NCI-H345 treated with DMSO at 0.1 percent for 48 hours (cell line): Measurements from ENCODE around the gene HRCT1.
"Not testable (repeated sequence)": the region's sequence is repeated elsewhere in the genome, so short reads cannot be mapped to it uniquely, and the experiment has no call there.

Experiments used
- DNase-seq: peaks from one replicate; lab custom pipeline; 2025; ENCODE audit not compliant: unreplicated experiment; lab: John Stamatoyannopoulos, UW

The HRCT1 gene

DNA sequence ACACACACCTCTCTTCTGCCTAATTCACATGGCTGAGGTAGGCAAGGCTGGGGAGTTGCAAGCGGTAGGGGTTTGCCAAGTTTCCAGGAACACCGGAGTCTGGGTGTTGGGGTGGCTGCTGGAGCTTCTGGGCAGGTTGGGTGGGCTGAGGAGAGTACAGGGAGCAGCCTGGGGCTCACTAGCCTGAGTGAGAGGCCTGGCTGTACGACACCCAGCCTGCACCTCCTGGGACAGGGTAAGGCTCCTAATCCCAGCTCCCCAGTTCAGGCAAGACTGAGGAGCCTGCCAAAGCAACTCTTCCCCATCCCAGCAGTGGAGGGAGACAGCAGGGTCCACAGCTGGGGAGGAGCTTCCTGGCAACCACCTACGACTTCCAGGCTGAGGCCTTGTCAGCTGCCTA lies 11.3 kb downstream of the HRCT1 start:
- no peak for DNase-seq

DNA sequence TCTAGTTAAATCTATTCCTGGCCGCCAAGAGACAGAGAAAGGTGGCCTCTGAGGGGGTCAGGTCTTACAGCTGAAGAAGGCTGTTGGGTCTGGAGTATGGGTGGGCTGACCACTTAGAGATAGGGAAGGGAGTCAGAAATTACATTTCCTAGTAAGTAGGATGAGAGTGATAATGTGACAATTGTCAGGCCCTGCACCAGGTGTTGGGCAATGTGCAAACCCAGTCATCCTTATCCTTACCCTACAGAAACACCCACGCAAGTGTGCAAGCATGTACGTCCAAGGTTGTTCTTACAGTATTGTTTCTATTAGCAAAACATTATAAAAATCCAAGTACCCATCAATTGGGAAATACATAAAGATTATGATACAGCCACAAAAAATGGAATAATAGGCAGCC lies 12.8 kb downstream of the HRCT1 start:
- DNase-seq: no peak

DNA sequence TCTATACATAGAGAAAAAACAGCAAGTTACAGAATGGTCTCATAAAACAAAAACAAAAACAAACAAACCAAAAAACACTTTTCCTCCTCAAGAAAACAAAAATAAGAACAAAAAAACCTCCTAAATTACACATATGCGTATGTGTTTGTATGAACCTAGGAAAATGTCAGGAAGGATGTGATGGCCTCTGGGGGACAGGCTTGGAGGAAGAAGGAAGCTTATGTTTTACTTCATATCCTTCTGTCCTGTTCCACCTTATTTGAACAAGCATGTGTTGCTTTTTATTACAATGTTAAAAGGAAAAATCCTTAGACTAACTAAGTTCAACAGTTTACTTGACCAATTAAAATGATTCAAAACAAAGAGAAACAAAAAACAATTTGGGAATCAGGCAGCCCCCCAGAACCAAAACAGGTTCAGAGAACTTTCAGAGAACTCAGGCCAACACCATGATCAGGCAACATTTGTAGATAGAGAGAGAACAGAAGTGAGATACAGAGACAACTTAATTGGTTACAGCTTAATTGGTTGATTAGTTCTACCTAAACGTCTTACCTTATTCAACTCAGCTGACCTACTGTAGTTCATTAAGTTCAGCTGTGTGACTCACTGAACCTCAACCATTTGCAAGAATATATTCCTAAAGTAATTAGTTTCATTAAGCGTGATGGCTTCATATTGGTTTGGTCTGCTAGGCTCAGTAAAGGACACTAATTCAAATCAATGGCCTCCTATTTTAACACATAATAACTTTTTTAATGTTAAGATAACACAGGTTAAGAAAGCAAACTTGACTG lies 13.4 kb downstream of the HRCT1 start:
- no peak for DNase-seq

DNA sequence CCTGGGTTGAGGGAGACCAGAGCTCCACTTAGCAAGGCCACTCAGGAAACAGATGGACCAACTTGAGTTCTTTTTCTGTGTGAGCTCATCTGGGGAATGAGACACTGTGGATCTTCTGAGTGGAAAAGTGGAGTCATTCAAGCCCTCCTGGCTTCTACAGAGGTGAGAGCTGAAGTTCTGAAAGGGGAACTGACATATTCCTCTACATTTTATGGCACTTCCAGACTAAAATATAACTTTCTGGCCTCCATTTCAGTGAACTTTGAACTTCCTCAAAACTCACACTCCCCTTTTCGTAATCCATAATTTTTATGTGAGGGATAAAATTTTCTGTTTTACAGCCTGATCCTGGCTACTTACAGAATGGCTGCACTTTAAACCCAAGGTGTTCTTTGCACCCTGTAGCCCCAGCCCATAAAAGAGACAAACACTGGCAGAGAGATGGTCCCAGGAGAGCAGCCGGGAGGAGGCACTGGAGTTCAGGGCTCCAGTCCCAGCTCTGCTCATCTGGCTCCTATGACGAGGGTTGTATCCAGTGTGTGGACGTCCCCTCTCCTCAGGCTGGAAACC lies 14.1 kb downstream of the HRCT1 start:
- no peak for DNase-seq

DNA sequence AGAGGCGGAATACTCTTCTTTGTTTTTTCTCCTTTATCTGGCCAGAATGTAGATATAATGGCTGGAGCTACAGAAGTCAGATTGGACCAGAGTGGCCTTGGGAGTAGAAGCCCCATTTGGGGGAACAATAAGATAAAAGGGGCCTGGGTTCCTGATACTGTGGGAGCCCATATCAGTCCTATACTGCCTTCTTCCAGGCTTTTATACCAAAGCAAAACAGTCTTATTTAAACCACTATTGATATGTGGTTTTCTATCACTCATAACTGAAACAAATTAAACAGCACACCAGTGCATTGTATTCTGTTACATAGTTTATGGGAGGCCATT lies 17.6 kb downstream of the HRCT1 start:
- no peak for DNase-seq

DNA sequence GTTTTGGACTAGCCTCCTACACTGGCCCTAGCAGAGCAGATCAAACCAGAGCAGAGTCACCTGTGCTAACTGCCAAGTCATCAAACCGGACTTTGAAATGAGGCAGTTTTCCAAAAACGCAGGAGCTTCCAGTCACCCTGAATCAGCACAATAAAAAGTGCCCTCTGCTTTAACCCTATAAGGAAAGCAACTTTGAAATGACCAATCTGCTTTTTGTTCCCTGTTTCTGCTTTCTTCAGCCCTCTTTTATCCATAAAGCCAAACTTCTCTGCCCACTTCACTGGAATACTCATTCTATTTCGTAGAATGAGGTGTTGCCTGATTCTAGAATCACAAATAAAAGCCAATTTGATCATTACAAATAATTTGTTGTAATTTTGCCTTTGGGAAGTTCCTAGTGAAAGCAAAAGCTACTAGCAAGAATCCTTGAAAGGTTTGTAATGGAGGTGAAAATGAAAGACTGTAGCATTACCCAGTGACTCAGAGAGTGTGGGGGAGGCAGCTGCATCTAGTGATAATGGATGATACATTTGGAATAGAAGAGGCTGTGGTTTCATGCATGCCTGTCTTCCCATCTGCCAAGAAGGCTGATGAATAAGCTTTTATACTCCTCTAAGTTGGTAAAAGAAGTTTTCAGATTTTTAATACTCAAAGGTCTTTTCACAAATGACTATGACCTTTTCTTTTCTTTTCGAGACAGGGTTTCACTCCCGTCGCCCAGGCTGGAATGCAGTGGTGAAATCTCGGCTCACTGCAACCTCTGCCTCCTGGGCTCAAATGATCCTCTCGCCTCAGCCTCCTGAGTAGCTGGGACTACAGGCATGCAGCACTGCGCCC lies 18.1 kb downstream of the HRCT1 start:
- DNase-seq: no peak

DNA sequence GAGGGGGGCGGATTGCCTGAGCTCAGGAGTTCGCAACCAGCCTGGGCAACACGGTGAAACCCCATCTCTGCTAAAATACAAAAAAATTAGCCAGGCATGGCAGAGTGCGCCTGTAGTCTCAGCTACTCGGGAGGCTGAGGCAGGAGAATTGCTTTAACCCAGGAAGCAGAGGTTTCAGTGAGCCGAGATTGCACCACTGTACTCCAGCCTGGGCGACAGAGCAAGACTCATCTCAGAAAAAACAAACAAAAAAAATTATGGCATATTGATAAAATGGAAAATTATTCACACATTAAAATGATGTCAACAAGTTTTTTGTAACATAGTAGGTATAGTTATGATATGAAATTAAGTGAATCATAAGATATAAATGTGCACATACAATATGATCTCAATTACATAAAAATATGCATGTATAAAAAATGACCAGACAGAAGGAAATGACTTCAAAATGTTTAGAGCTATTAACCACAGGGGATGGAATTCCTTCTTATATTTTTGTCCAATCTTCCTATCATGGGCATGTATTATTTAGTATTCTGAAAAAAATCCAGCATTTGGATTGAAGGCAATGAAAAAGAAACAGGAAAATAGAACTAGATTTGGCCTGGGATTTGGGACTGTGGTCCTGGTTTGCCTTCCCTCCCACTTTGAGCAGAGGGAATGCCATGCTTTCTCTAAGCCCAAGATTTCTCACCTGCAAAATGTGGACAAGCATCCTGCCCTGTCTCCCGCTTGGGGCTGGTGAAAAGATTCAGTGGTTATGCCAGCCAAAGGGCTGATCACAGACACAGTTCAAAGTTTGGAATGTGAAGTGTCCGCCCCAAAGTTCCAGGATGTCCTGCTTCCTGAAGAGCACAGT lies 22.8 kb downstream of the HRCT1 start:
- no peak for DNase-seq

DNA sequence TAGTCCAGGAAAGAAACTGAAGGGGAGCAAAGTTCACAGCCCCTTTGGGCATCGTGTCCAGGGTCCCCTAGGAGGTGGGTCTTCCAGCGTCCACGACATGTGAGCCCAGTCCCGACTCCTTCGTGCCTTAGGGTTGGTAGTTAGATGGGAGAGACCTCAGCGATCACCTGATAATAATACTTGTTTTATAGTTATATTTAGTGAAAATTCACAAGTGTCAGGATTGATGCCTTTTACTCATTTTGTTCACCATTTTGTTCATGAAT lies 23.4 kb downstream of the HRCT1 start:
- DNase-seq: no peak

DNA sequence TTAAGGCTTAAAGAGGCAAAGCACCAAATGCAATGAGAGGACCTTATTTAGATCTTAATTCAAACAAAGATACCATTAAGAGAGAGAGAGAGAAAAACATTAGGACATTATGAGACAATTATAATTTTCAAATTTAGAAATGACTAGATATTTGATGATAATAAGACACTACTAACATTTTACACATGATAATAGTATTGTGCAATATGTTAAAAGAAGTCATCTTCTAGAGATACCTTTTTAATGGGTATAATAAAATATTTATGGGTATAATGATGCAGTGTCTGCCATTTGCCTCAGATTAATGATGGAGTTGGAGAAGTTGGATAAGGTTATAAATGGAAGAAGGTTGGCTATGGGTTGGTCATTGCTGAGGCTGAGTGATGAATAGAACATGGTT lies 24.5 kb downstream of the HRCT1 start:
- no peak for DNase-seq

DNA sequence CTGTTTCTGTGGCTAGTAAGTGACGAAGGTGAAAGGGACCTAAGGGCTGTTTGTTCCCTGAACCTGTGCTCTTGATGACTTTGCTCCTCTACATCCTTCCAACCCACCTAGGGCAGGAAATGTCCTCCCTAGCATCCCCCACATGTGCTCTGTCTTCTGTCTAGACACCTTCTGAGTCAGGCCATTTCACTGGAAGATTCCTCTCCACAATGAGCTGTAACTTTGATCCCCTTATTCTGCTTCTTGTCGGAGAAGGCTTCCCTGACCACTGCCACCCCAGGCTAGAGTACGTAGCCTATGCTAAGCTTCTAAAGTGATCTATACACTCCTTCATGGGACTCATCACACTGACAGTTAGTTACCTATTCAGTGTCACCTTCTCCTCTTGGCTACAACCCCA lies 25.0 kb downstream of the HRCT1 start:
- no peak for DNase-seq

DNA sequence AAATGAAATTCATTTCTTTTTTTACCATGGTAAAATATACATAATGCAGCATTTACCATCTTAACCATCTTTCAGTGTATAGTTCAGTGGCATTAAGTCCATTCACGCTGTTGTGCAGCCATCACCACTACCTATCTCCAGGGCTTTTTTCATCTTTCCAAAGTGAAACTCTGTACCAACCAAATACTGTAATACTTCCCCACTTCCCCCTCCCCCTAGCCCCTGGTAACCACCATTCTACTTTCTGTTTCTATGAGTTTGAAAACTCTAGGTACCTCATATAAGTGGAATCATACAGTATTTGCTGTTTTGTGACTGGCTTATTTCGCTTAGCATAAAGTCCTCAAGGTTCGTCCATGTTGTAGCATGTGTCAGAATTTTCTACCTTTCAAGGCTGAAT lies 26.7 kb downstream of the HRCT1 start:
- DNase-seq: no peak

DNA sequence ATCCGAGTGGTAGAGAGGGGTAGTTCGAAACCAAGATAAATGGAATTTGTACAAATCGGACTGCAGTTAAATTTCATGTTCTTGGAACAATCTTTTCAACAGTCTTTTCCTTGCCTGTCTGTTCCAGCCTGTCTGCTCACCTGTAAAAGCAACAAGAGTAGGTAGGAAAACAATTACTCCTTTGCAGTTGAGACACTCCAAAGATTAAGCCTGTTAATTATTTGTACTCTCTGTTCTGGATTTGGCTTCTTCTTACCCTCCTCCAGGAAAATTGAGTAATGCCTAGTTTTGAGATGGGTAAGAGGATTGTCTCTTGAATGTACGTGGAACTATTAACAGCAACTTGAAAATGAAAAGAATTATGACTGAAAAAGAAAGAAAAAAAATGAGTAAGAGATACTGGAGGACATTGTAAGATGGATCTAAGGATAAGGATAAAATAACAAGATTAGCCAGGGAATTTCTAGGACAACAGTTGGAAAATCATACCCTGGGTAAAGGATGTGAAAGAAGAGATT lies 27.6 kb downstream of the HRCT1 start:
- no peak for DNase-seq

DNA sequence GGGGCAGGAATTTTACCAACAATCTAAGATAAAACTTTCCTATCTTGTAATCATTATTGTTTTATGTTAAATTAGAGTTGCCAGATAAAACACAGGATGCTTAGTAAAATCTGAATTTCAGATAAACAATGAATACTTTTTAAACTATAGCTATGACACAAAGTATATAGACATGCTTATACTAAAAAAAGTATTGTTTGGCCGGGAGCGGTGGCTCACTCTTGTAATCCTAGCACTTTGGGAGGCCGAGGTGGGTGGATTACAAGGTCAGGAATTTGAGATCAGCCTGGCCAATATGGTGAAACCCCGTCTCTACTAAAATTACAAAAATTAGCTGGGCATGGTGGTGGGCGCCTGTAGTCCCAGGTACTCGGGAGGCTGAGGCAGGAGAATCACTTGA lies 28.1 kb downstream of the HRCT1 start:
- DNase-seq: not testable (repeated sequence)

DNA sequence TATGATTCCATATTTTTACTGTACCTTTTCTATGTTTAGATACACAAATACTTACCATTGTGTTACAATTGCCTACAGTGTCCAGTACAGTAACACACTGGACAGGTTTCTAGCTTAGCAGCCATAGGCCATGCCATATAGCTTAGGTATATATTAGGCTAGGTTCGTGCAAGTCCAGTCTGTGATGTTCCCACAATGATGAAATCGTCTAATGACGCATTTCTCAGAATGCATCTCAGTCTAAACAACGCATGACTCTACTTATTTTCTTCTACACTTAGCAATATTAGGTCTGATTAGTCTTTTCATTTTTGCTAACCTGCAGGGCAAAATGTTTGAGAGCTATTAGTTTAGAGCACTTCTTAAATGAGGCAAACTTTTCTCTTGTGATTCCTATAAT lies 29.3 kb downstream of the HRCT1 start:
- no peak for DNase-seq

DNA sequence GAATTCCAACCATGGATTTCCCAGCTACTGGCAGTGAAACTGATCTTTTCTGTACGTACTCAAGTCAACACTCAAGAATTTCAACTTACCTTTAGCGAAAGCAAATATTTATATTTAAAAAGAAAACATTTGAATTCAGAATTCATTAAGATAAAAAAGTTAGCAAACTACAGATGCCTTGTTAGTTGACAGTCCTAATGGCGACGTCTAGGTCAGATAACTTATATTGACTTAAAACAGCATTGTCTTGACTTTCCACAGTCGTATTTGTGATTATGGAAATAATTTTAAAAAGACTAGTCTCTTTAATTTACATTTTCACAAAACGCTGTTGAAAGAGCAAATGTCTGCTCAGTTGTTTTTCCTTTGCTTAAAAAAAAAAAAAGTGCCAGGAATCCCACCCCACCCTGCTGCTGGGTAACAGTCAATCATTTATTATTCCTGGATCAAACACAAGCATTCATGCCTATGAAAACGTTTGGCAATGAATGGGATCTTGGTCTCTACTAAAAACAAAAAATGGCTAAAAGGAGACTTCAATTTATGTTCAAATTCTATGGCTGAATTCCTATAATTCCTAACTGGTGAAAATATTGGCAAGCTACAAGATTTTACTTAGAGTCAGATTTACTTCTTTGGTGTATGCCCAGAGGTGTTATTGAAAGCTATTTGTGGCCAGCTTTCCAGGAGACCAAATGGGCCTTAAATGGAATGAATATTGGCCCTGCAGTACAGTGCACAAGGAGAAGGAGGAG lies 29.9 kb downstream of the HRCT1 start:
- no peak for DNase-seq

DNA sequence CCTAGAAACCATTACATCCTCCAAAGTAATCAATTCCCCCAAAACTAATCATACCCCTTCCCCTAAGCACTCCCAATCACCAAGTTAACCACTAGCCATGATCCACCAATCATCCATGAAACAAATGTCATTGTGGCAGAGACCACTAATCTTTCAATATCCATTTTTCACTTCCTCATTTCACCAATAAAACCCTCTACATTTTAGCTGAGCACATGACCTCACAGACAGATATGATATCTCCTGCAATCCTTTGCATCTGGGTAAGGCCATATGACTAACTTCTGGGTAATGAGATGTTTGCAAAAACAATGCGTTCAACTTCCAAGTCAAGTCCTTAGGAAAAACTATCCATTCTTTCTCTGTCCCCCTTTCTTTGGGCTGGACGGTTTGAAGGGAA lies 31.2 kb downstream of the HRCT1 start:
- DNase-seq: no peak

DNA sequence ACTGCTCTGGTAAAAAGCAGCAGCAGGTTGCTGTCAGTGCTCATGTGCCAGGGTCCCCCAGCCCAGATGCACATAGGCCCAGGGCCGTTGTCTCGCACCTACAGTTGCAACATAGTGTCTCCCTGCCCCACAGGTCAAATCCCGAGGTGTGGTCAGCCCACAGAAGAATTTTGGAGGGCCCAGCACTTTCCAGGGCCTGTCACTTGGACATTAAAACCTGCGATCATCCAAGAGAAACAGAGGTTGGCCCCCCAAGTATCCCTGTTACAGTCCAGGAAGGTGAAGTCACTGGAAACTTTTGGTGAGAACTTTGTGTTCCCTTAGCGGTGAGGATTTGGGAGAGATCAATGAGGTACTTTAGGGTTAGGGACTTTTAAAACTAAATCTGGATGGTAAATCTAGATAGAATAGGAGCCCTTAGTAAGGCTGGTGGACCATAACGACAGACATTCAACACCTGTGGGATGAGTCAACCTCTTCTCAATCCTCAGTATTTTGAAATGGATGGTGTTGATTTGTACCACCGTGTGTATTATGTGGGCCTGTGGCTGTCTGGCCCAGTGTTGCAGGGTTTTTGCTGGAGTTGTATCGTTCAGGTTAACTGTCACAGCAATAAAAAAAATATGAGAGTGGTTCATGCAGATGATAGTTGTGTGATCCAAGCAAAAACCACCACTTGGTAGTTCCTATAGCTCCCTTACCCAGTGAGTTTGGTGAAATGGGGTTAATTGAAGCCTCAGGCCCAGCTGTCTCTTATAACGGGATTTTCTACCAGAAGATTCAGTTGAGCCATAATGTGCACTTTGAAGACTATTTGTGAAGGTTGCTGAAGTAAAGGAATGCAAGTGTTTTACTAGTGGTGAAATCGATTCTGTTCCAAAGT lies 32.7 kb downstream of the HRCT1 start:
- DNase-seq: no peak

DNA sequence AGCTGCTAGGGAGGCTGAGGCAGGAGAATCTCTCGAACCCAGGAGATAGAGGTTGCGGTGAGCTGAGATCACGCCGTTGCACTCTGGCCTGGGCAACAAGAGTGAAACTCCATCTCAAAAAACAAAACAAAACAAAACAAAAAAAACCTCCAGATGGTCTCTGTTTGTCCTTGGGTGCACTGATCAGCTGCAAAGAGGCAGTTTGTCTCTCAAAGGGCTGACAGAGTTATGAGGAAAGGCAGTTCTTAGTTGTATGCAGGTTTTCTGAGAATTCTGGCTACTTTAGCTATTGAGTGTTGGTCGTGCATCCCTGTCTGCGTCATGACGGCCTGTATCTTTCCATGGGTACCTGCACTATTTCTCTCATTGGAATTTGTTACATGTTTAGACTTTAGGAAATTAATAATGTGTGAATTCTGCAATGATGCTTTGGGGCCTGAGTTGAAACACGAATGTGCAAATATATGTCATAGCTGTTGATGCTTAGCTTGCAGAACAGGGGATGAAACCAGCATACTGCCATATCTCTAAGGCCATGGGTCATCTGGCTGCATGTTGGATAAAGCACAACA lies 33.8 kb downstream of the HRCT1 start:
- no peak for DNase-seq
